Astrocyte (in vitro differentiated cells and primary cell): ENCODE results near the gene IGSF21. TPM values are rescaled to one million over a fixed set of nuclear protein-coding genes. Genes with fewer than 3 reads are reported as not detected.

Experiments used
- DNase-seq: peaks from one replicate; pipeline ENCODE4 v3.0.0-alpha.2; 2010; ENCODE audit warnings: low read depth
- FAIRE-seq: peaks from 2 replicates; lab custom pipeline; 2011; peaks lifted over from hg19 to GRCh38; lab: Jason Lieb, UNC
- H2AFZ ChIP-seq: 2 replicates; pipeline ENCODE4 v1.6.0; 2012; ENCODE audit warnings: low read depth, low read length, inconsistent platforms
- H3K27ac ChIP-seq: 2 replicates; pipeline ENCODE4 v1.5.1; 2011; ENCODE audit warnings: low read depth, low read length, inconsistent platforms
- H3K27me3 ChIP-seq: 2 replicates; pipeline ENCODE4 v1.6.0; 2011; ENCODE audit warnings: low read length, inconsistent platforms; ENCODE audit not compliant: insufficient read depth
- H3K36me3 ChIP-seq: 2 replicates; pipeline ENCODE4 v1.5.1; 2011; ENCODE audit warnings: low read length, inconsistent platforms; ENCODE audit not compliant: insufficient read depth
- H3K4me1 ChIP-seq: 2 replicates; pipeline ENCODE4 v1.5.1; 2011; ENCODE audit warnings: low read length, inconsistent platforms; ENCODE audit not compliant: insufficient read depth
- H3K4me2 ChIP-seq: 2 replicates; pipeline ENCODE4 v1.6.0; 2012; ENCODE audit warnings: low read length, inconsistent platforms
- H3K4me3 ChIP-seq: 2 replicates; pipeline ENCODE4 v1.5.1; 2011; ENCODE audit warnings: low read depth, mild to moderate bottlenecking, low read length, inconsistent platforms; ENCODE audit not compliant: insufficient read depth
- H3K79me2 ChIP-seq: 2 replicates; pipeline ENCODE4 v1.6.0; 2012; ENCODE audit warnings: mild to moderate bottlenecking, low read length, inconsistent platforms; ENCODE audit not compliant: insufficient read depth
- H3K9ac ChIP-seq: 2 replicates; pipeline ENCODE4 v1.6.0; 2012; ENCODE audit warnings: mild to moderate bottlenecking, low read length, inconsistent platforms
- H3K9me3 ChIP-seq: 2 replicates; pipeline ENCODE4 v1.5.1; 2012; ENCODE audit warnings: low read depth, mild to moderate bottlenecking, low read length, inconsistent platforms; ENCODE audit not compliant: insufficient read depth
- H4K20me1 ChIP-seq: 2 replicates; pipeline ENCODE4 v1.6.0; 2012; ENCODE audit warnings: low read length, inconsistent platforms; ENCODE audit not compliant: insufficient read depth
- H3K27ac Mint-ChIP-seq: one replicate; pipeline ENCODE4 v1.8.0; 2021; ENCODE audit warnings: mild to moderate bottlenecking, mixed read lengths; ENCODE audit not compliant: unreplicated experiment
- H3K27me3 Mint-ChIP-seq: one replicate; pipeline ENCODE4 v1.8.0; 2021; ENCODE audit warnings: low read depth, mixed read lengths; ENCODE audit not compliant: unreplicated experiment
- H3K36me3 Mint-ChIP-seq: one replicate; pipeline ENCODE4 v1.8.0; 2021; ENCODE audit warnings: low read depth, mixed read lengths; ENCODE audit not compliant: unreplicated experiment
- H3K4me1 Mint-ChIP-seq: one replicate; pipeline ENCODE4 v1.8.0; 2021; ENCODE audit warnings: low read depth, mixed read lengths; ENCODE audit not compliant: unreplicated experiment
- H3K4me3 Mint-ChIP-seq: one replicate; pipeline ENCODE4 v1.8.0; 2021; ENCODE audit warnings: mild to moderate bottlenecking, moderate library complexity, mixed read lengths; ENCODE audit not compliant: unreplicated experiment
- H3K9me3 Mint-ChIP-seq: one replicate; pipeline ENCODE4 v1.8.0; 2021; ENCODE audit warnings: mild to moderate bottlenecking, mixed read lengths; ENCODE audit not compliant: unreplicated experiment
- EZH2 ChIP-seq: IDR thresholded peaks from 2 replicates; pipeline ENCODE4 v1.6.1; 2012; ENCODE audit warnings: mild to moderate bottlenecking, low read length, inconsistent platforms; ENCODE audit not compliant: insufficient read depth
- total RNA-seq: library from RNA; stranded (reverse); gene quantifications from 2 replicates; pipeline ENCODE4 v1.2.1, GENCODE V29; 2021
- TF ChIP-seq, protein P1 (sequence below): IDR thresholded peaks from 2 replicates; pipeline ENCODE4 v1.5.1; 2011; ENCODE audit warnings: low read depth, mild to moderate bottlenecking, inconsistent platforms, low read length, moderate library complexity; ENCODE audit not compliant: insufficient read depth

Gene IGSF21
- total RNA-seq, 1 donor from 2014 or later, result not detected

DNA sequence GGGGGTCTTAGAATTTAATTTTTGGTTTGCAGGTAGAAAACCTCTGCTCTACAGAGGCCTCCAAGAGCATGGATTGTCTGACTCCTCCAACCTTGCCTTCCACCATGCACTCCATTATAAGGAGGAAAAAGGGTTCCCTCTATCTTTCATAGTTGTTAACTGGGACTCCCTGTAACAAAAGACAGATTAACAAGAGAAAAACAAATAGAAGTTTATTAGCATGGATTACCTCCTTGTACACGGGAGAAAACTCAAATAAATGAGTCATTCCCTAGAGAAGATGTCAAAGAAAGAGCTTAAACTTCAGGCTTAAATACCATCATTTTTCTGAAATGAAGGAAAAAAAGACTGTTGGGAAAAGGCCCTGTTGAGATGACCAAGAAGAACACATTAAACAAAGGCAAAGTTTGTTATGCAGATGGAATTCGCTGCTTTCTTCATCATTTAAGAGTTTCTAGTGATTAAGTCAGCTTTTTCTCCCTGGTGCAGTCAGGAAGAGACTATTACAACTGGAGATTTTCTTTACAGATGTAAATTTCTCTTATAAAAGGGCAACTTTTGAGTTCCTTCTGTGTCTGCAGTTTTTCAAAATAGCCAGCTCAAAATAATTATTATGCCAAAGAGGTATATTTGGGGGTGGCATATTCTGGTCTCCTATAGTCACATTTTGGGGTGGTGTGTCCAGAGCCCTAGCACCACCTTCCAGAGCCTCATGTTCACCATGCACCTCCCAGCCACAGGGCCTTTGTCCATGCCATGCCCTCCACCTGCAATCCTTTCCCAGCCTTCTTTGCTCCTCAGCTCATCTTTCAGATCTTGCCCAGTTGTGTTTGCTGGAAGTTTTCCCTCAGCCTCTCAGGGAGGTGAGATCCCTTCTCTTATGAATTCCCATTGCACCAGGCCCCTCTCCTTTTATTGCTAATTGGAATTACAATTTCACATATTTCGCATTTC lies 310.0 kb downstream of the IGSF21 start:
- no peaks in the 10 kb centered on the region for H3K79me2 ChIP-seq
- Mint-ChIP-seq H3K36me3 (no peaks in the 10 kb centered on the region), H3K27me3 (peaks cover 18% of the 10 kb centered on the region), H3K27ac (peak overlapping the region; percentile 16), H3K4me3 (no peak overlapping the region), H3K4me1 (peaks cover 8% of the 10 kb centered on the region), H3K9me3 (peaks cover 13% of the 10 kb centered on the region)
- no peak for DNase-seq
- peaks cover under 1% of the 10 kb centered on the region for H3K9me3 ChIP-seq
- no peak for TF ChIP-seq EZH2
- TF ChIP-seq, protein P1, sequence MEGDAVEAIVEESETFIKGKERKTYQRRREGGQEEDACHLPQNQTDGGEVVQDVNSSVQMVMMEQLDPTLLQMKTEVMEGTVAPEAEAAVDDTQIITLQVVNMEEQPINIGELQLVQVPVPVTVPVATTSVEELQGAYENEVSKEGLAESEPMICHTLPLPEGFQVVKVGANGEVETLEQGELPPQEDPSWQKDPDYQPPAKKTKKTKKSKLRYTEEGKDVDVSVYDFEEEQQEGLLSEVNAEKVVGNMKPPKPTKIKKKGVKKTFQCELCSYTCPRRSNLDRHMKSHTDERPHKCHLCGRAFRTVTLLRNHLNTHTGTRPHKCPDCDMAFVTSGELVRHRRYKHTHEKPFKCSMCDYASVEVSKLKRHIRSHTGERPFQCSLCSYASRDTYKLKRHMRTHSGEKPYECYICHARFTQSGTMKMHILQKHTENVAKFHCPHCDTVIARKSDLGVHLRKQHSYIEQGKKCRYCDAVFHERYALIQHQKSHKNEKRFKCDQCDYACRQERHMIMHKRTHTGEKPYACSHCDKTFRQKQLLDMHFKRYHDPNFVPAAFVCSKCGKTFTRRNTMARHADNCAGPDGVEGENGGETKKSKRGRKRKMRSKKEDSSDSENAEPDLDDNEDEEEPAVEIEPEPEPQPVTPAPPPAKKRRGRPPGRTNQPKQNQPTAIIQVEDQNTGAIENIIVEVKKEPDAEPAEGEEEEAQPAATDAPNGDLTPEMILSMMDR, result no peak
- no peak overlapping the region for H3K9ac ChIP-seq
- no peak overlapping the region for H2AFZ ChIP-seq
- H3K27me3 ChIP-seq, result no peaks in the 10 kb centered on the region
- H3K4me3 ChIP-seq, result no peak overlapping the region
- no peak overlapping the region for H3K27ac ChIP-seq
- H3K4me2 ChIP-seq, result no peak overlapping the region
- no peaks in the 10 kb centered on the region for H3K36me3 ChIP-seq
- no peaks in the 10 kb centered on the region for H3K4me1 ChIP-seq
- FAIRE-seq, result no peak
- H4K20me1 ChIP-seq, result no peaks in the 10 kb centered on the region

DNA sequence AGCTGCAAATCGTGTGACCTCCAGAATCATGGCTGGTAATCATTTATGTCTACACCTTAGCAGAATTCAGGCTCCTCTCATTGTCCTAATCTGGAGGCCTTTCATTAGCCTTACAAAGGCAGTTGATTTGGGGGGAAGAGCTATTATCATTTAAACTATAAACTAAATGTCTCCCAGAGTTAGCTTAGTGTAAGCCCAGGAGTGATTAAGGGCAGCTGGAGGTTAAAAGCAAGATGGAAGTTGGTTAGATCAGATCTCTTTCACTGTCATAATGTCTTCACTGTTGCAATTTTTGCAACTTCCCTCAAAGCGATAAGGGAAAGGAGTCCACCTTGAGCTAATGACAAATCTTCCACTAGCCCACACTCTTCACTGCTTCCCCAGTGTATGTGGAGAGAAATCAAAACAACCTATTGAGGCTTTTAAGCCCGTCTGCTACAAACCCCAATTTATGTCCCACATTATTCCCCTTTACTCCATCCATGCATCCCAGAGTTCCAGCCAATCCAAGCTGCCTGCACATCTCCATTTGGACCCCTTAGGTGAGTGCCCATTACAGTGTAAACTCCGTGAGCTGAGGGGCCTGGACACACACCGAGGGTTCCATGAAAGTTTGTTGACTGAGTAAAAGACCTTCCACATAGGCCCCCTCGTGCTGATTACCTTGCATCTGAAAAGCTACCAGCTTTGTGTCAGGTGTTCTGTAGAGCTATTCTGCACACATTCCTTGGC lies 311.7 kb downstream of the IGSF21 start:
- H3K4me1 Mint-ChIP-seq, result peaks cover 5% of the 10 kb centered on the region
- FAIRE-seq (no peak), DNase-seq (no peak)
- Histone ChIP-seq H4K20me1 (no peaks in the 10 kb centered on the region), H3K9me3 (no peaks in the 10 kb centered on the region), H3K4me1 (no peaks in the 10 kb centered on the region), H3K9ac (no peak overlapping the region), H3K36me3 (no peaks in the 10 kb centered on the region), H3K79me2 (no peaks in the 10 kb centered on the region), H3K27ac (no peak overlapping the region), H3K4me2 (no peak overlapping the region), H2AFZ (no peak overlapping the region), H3K27me3 (no peaks in the 10 kb centered on the region), H3K4me3 (no peak overlapping the region)
- no peak overlapping the region for H3K4me3 Mint-ChIP-seq
- TF ChIP-seq, protein P1, result no peak
- no peak for TF ChIP-seq EZH2
- no peak overlapping the region for H3K27ac Mint-ChIP-seq
- no peaks in the 10 kb centered on the region for H3K36me3 Mint-ChIP-seq
- H3K27me3 Mint-ChIP-seq, result peaks cover 15% of the 10 kb centered on the region
- H3K9me3 Mint-ChIP-seq, result peaks cover 3% of the 10 kb centered on the region
